ENCODE data around the gene AGTRAP. TPM values are rescaled to one million over a fixed set of nuclear protein-coding genes. Genes with fewer than 3 reads are reported as not detected.

AGTRAP gene
- total RNA-seq, 2 experiments from 2014 or later, result 13.2 to 13.3 TPM

DNA sequence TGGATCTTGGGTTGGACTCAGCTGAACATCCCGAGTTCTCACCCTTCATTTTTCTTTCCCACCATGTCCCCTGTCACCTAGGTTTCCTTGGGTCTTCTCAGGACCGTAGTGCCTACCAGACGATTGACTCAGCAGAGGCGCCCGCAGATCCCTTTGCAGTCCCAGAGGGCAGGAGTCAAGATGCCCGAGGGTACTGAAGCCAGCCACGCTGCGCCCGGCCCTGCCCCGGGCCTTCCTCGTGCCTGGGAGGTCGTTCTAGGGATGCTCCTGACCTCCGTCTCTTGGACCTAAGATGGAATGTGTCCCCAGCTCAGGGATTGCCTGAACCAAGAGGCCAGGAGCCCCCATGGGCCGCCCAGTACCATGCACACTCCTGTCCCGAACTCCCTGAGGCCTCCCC is 14.1 kb downstream of the AGTRAP start:
- no peaks in the 10 kb centered on the region for H3K9me3 Mint-ChIP-seq (ENCODE audit: low read depth)
- DNase-seq (no peak), ATAC-seq (no peak)
- H3K27ac Mint-ChIP-seq, result no peak overlapping the region
- H3K36me3 Mint-ChIP-seq (ENCODE audit: low read depth), result peaks cover 9% of the 10 kb centered on the region
- no peak overlapping the region for H3K4me3 Mint-ChIP-seq
- peaks cover 6% of the 10 kb centered on the region for H3K4me1 Mint-ChIP-seq
- ChIA-PET POLR2A (no interaction called here), CTCF (interaction anchor here (0.9 to 1.7 kb wide), 3 partner anchors 9 to 100 kb away, joined by 3 to 5 read pairs (median 5); partner anchors contain the start of gene FBXO6)
- no peaks in the 10 kb centered on the region for H3K27me3 Mint-ChIP-seq
- intact Hi-C loops (cut with DNase I, micrococcal nuclease), result loop anchor here in 1 of 2 experiments (1.0 to 2.0 kb wide), 3 partner anchors 69 to 713 kb away; partner anchors contain the start of gene MAD2L2

- no peak for ATAC-seq
- Mint-ChIP-seq H3K27ac (no peak overlapping the region), H3K36me3 (ENCODE audit: low read depth) (peaks cover 9% of the 10 kb centered on the region), H3K4me1 (peaks cover 6% of the 10 kb centered on the region), H3K27me3 (no peaks in the 10 kb centered on the region), H3K4me3 (no peak overlapping the region), H3K9me3 (ENCODE audit: low read depth) (no peaks in the 10 kb centered on the region)
- ChIA-PET POLR2A (no interaction called here), CTCF (interaction anchor here (0.6 kb wide), 1 partner anchor 122 kb away, joined by 3 read pairs; no protein-coding TSS in a partner anchor)
- intact Hi-C loops (cut with DNase I, micrococcal nuclease), result no loop called here
- no peak for DNase-seq
Measured at GRCh38 chr1:11751087-11751486, 15.2 kb downstream of the AGTRAP start.

GRCh38 chr1:11752359-11753088 is 16.6 kb downstream of the AGTRAP start:
- DNase-seq, result no peak
- intact Hi-C loops (cut with DNase I, micrococcal nuclease), result no loop called here
- Mint-ChIP-seq H3K27ac (no peak overlapping the region), H3K27me3 (no peaks in the 10 kb centered on the region), H3K9me3 (ENCODE audit: low read depth) (no peaks in the 10 kb centered on the region), H3K36me3 (ENCODE audit: low read depth) (peaks cover 5% of the 10 kb centered on the region), H3K4me3 (no peak overlapping the region), H3K4me1 (peaks cover 6% of the 10 kb centered on the region)
- POLR2A ChIA-PET, result no interaction called here
- no peak for ATAC-seq
- CTCF ChIA-PET, result interaction anchor here (0.7 to 0.8 kb wide), 2 partner anchors 12 to 444 kb away, joined by 3 to 4 read pairs; no protein-coding TSS in a partner anchor

GRCh38 chr1:11753555-11754208 is 17.7 kb downstream of the AGTRAP start:
- Mint-ChIP-seq H3K9me3 (ENCODE audit: low read depth) (no peaks in the 10 kb centered on the region), H3K36me3 (ENCODE audit: low read depth) (peaks cover 5% of the 10 kb centered on the region), H3K4me1 (peaks cover 6% of the 10 kb centered on the region), H3K27me3 (no peaks in the 10 kb centered on the region), H3K27ac (no peak overlapping the region), H3K4me3 (no peak overlapping the region)
- DNase-seq (no peak), ATAC-seq (no peak)
- POLR2A ChIA-PET, result no interaction called here
- intact Hi-C loops (cut with DNase I, micrococcal nuclease), result no loop called here
- CTCF ChIA-PET, result no interaction called here

- H3K36me3 Mint-ChIP-seq (ENCODE audit: low read depth), result no peaks in the 10 kb centered on the region
- intact Hi-C loops (cut with DNase I, micrococcal nuclease), result no loop called here
- ATAC-seq (no peak), DNase-seq (no peak)
- no peak overlapping the region for H3K27ac Mint-ChIP-seq
- no peak overlapping the region for H3K4me3 Mint-ChIP-seq
- peaks cover 7% of the 10 kb centered on the region for H3K27me3 Mint-ChIP-seq
- H3K9me3 Mint-ChIP-seq (ENCODE audit: low read depth), result no peaks in the 10 kb centered on the region
- ChIA-PET POLR2A (no interaction called here), CTCF (no interaction called here)
- H3K4me1 Mint-ChIP-seq, result no peaks in the 10 kb centered on the region
Measured at GRCh38 chr1:11757047-11757446, 21.1 kb downstream of the AGTRAP start.

- ChIA-PET POLR2A (no interaction called here), CTCF (interaction anchor here (0.7 kb wide), 1 partner anchor 12 kb away, joined by 3 read pairs; no protein-coding TSS in a partner anchor)
- intact Hi-C loops (cut with DNase I, micrococcal nuclease), result no loop called here
- no peak for ATAC-seq
- H3K36me3 Mint-ChIP-seq (ENCODE audit: low read depth), result no peaks in the 10 kb centered on the region
- no peak for DNase-seq
- H3K27ac Mint-ChIP-seq, result no peak overlapping the region
- no peak overlapping the region for H3K4me3 Mint-ChIP-seq
- H3K9me3 Mint-ChIP-seq (ENCODE audit: low read depth), result no peaks in the 10 kb centered on the region
- no peaks in the 10 kb centered on the region for H3K4me1 Mint-ChIP-seq
- peaks cover 15% of the 10 kb centered on the region for H3K27me3 Mint-ChIP-seq
Measured at GRCh38 chr1:11759791-11760190, 23.9 kb downstream of the AGTRAP start.

DNA sequence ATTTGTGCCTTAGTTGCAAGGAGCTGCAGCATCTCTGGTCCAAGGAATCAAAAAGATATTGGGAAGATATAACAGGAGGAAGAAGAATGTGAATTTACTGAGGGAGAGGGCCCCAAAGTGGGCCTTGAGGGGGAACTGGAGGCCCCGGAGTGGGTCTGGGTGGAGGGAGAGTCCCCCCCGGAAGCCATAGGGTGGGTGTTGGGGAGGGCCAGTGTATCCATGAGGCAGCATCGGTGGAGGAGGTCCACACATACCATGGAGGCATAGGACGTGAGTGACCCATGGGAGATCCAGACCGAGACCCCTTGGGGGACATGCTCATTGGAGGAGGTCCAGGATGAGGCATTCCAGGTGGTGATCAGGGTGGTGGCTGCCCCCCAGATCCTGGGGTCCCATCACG is 25.3 kb downstream of the AGTRAP start:
- H3K4me3 Mint-ChIP-seq, result no peak overlapping the region
- H3K36me3 Mint-ChIP-seq (ENCODE audit: low read depth), result no peaks in the 10 kb centered on the region
- ATAC-seq (no peak), DNase-seq (no peak)
- no peaks in the 10 kb centered on the region for H3K9me3 Mint-ChIP-seq (ENCODE audit: low read depth)
- intact Hi-C loops (cut with DNase I, micrococcal nuclease), result no loop called here
- peaks cover 15% of the 10 kb centered on the region for H3K27me3 Mint-ChIP-seq
- ChIA-PET POLR2A (no interaction called here), CTCF (no interaction called here)
- no peaks in the 10 kb centered on the region for H3K4me1 Mint-ChIP-seq
- H3K27ac Mint-ChIP-seq, result no peak overlapping the region

- Mint-ChIP-seq H3K36me3 (ENCODE audit: low read depth) (no peaks in the 10 kb centered on the region), H3K27me3 (peaks cover 15% of the 10 kb centered on the region), H3K4me3 (no peak within 1 kb of the TSS), H3K27ac (no peak within 1 kb of the TSS), H3K4me1 (no peaks in the 10 kb centered on the region), H3K9me3 (ENCODE audit: low read depth) (no peaks in the 10 kb centered on the region)
- ChIA-PET CTCF (interaction anchor here (0.7 kb wide), 1 partner anchor 724 kb away, joined by 3 read pairs; no protein-coding TSS in a partner anchor), POLR2A (no interaction called here)
- ATAC-seq, result peak; percentile 84
- peak; percentile 58 for DNase-seq
- intact Hi-C loops (cut with DNase I, micrococcal nuclease), result no loop called here
Measured at GRCh38 chr1:11761988-11762406, 26.1 kb downstream of the AGTRAP start, which contains the start of gene C1orf167. TSS of gene C1orf167 (plus strand) at chr1:11762193. CDS start at chr1:11764401, 2,208 bp downstream.

- intact Hi-C loops (cut with DNase I, micrococcal nuclease), result no loop called here
- H3K4me1 Mint-ChIP-seq, result no peaks in the 10 kb centered on the region
- no peak overlapping the region for H3K4me3 Mint-ChIP-seq
- DNase-seq, result no peak
- H3K27me3 Mint-ChIP-seq, result peaks cover 15% of the 10 kb centered on the region
- no peaks in the 10 kb centered on the region for H3K9me3 Mint-ChIP-seq (ENCODE audit: low read depth)
- POLR2A ChIA-PET, result no interaction called here
- no peak overlapping the region for H3K27ac Mint-ChIP-seq
- H3K36me3 Mint-ChIP-seq (ENCODE audit: low read depth), result no peaks in the 10 kb centered on the region
- no peak for ATAC-seq
- CTCF ChIA-PET, result no interaction called here
Measured at GRCh38 chr1:11764115-11764514, 28.2 kb downstream of the AGTRAP start.

- Mint-ChIP-seq H3K27ac (no peak overlapping the region), H3K27me3 (peaks cover 15% of the 10 kb centered on the region), H3K36me3 (ENCODE audit: low read depth) (no peaks in the 10 kb centered on the region), H3K4me1 (no peaks in the 10 kb centered on the region), H3K9me3 (ENCODE audit: low read depth) (no peaks in the 10 kb centered on the region), H3K4me3 (no peak overlapping the region)
- DNase-seq (no peak), ATAC-seq (no peak)
- intact Hi-C loops (cut with DNase I, micrococcal nuclease), result no loop called here
- ChIA-PET CTCF (no interaction called here), POLR2A (no interaction called here)
Measured at GRCh38 chr1:11764519-11764918, 28.6 kb downstream of the AGTRAP start.

GRCh38 chr1:11765661-11766428 is 29.9 kb downstream of the AGTRAP start:
- H3K4me3 Mint-ChIP-seq, result no peak overlapping the region
- DNase-seq (no peak), ATAC-seq (no peak)
- H3K27me3 Mint-ChIP-seq, result peaks cover 12% of the 10 kb centered on the region
- POLR2A ChIA-PET, result interaction anchor here (0.6 kb wide), 1 partner anchor 433 kb away, joined by 3 read pairs; no protein-coding TSS in a partner anchor
- CTCF ChIA-PET, result no interaction called here
- no peak overlapping the region for H3K27ac Mint-ChIP-seq
- H3K9me3 Mint-ChIP-seq (ENCODE audit: low read depth), result no peaks in the 10 kb centered on the region
- H3K36me3 Mint-ChIP-seq (ENCODE audit: low read depth), result no peaks in the 10 kb centered on the region
- intact Hi-C loops (cut with DNase I, micrococcal nuclease), result no loop called here
- H3K4me1 Mint-ChIP-seq, result no peaks in the 10 kb centered on the region

Data from activated CD4-positive, alpha-beta T cell treated with anti-CD3 and anti-CD28 coated beads for 36 hours (primary cell).